Endothelial cell (in vitro differentiated cells): ENCODE data around the gene PPP1R27. TPM values are rescaled to one million over a fixed set of nuclear protein-coding genes. Genes with fewer than 3 reads are reported as not detected.

Experiments used
- DNase-seq: peaks from one replicate; pipeline ENCODE4 v3.0.0; 2021; ENCODE audit warnings: low spot score
- H3K27ac Mint-ChIP-seq: one replicate; pipeline ENCODE4 v1.8.0; 2021; ENCODE audit warnings: mixed read lengths, inconsistent platforms; ENCODE audit not compliant: unreplicated experiment
- H3K27me3 Mint-ChIP-seq: one replicate; pipeline ENCODE4 v1.8.0; 2021; ENCODE audit warnings: mild to moderate bottlenecking, moderate library complexity, mixed read lengths, inconsistent platforms; ENCODE audit not compliant: unreplicated experiment
- H3K36me3 Mint-ChIP-seq: one replicate; pipeline ENCODE4 v1.8.0; 2021; ENCODE audit warnings: mild to moderate bottlenecking, low read depth, mixed read lengths, inconsistent platforms; ENCODE audit not compliant: unreplicated experiment
- H3K4me1 Mint-ChIP-seq: one replicate; pipeline ENCODE4 v1.8.0; 2021; ENCODE audit warnings: mild to moderate bottlenecking, mixed read lengths, inconsistent platforms; ENCODE audit not compliant: unreplicated experiment
- H3K4me3 Mint-ChIP-seq: one replicate; pipeline ENCODE4 v1.8.0; 2021; ENCODE audit warnings: mild to moderate bottlenecking, mixed read lengths, inconsistent platforms; ENCODE audit not compliant: unreplicated experiment
- H3K9me3 Mint-ChIP-seq: one replicate; pipeline ENCODE4 v1.8.0; 2021; ENCODE audit warnings: mixed read lengths, inconsistent platforms; ENCODE audit not compliant: unreplicated experiment
- total RNA-seq: library from RNA; stranded (reverse); fragmentation: NEBNext Ultra II Directional; extraction: Animal tissue kit (Norgen Biotek cat#: 25700); gene quantifications from one replicate; pipeline ENCODE4 v1.2.1, GENCODE V29; 2021; ENCODE audit not compliant: unreplicated experiment
- TF ChIP-seq, protein P1 (sequence below): fragments of 200-600 bp; sonication (generic); IDR thresholded peaks from one replicate; pipeline ENCODE4 v1.5.0; 2021; ENCODE audit warnings: antibody characterized with exemption; ENCODE audit not compliant: unreplicated experiment

Gene PPP1R27
- total RNA-seq, 1 donor from 2014 or later, result not detected

- H3K4me1 Mint-ChIP-seq, result no peaks in the 10 kb centered on the region
- H3K27me3 Mint-ChIP-seq, result peaks cover 11% of the 10 kb centered on the region
- H3K9me3 Mint-ChIP-seq, result no peaks in the 10 kb centered on the region
- peaks cover 8% of the 10 kb centered on the region for H3K36me3 Mint-ChIP-seq
- TF ChIP-seq, protein P1, sequence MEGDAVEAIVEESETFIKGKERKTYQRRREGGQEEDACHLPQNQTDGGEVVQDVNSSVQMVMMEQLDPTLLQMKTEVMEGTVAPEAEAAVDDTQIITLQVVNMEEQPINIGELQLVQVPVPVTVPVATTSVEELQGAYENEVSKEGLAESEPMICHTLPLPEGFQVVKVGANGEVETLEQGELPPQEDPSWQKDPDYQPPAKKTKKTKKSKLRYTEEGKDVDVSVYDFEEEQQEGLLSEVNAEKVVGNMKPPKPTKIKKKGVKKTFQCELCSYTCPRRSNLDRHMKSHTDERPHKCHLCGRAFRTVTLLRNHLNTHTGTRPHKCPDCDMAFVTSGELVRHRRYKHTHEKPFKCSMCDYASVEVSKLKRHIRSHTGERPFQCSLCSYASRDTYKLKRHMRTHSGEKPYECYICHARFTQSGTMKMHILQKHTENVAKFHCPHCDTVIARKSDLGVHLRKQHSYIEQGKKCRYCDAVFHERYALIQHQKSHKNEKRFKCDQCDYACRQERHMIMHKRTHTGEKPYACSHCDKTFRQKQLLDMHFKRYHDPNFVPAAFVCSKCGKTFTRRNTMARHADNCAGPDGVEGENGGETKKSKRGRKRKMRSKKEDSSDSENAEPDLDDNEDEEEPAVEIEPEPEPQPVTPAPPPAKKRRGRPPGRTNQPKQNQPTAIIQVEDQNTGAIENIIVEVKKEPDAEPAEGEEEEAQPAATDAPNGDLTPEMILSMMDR, result no peak
- peak overlapping the region; percentile 56 for H3K4me3 Mint-ChIP-seq
- peak overlapping the region; percentile 80 for H3K27ac Mint-ChIP-seq
- DNase-seq, result no peak
These were observed 25.3 kb downstream of the PPP1R27 start for GRCh38 chr17:81809556-81809998.

DNA sequence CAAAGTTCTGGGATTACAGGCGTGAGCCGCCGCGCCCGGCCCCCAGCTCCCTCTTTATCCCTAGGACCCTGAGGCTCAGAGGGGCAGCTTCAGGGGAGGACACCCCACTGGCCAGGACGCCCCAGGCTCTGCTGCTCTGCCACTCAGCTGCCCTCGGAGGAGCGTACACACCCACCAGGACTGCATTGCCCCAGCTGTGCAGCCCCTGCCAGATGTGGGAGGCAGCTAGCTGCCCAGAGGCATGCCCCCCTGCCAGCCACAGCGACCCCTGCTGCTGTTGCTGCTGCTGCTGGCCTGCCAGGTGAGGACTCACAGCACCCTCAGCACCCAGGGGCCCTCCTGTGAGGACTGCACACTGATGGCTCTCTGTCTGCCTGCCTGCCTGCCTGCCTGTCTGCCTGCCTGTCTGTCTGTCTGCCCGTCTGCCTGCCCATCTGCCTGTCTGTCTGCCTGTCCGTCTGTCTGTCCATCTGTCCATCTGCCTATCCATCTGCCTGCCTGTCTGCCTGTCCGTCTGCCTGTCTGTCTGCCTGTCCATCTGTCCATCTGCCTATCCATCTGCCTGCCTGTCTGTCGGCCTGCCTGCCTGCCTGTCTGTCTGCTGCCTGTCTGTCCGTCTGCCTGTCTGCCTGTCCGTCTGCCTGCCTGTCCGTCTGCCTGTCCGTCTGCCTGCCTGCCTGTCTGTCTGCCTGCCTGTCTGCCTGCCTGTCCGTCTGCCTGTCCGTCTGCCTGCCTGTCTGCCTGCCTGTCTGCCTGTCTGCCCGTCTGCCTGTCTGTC is 25.9 kb downstream of the PPP1R27 start:
- peaks cover 8% of the 10 kb centered on the region for H3K36me3 Mint-ChIP-seq
- peak overlapping the region; percentile 56 for H3K4me3 Mint-ChIP-seq
- H3K4me1 Mint-ChIP-seq, result no peaks in the 10 kb centered on the region

GRCh38 chr17:81807839-81808238 is 27.0 kb downstream of the PPP1R27 start:
- Mint-ChIP-seq H3K27me3 (peaks cover 12% of the 10 kb centered on the region), H3K27ac (no peak overlapping the region), H3K36me3 (peaks cover 8% of the 10 kb centered on the region), H3K9me3 (no peaks in the 10 kb centered on the region), H3K4me1 (no peaks in the 10 kb centered on the region), H3K4me3 (no peak overlapping the region)
- no peak for DNase-seq
- TF ChIP-seq, protein P1, result no peak

More for the DNA sequence above, 25.9 kb downstream of the PPP1R27 start:
- TF ChIP-seq, protein P1, result no peak
- H3K27ac Mint-ChIP-seq, result peak overlapping the region; percentile 80
- peaks cover 11% of the 10 kb centered on the region for H3K27me3 Mint-ChIP-seq
- DNase-seq, result no peak
- H3K9me3 Mint-ChIP-seq, result no peaks in the 10 kb centered on the region

DNA sequence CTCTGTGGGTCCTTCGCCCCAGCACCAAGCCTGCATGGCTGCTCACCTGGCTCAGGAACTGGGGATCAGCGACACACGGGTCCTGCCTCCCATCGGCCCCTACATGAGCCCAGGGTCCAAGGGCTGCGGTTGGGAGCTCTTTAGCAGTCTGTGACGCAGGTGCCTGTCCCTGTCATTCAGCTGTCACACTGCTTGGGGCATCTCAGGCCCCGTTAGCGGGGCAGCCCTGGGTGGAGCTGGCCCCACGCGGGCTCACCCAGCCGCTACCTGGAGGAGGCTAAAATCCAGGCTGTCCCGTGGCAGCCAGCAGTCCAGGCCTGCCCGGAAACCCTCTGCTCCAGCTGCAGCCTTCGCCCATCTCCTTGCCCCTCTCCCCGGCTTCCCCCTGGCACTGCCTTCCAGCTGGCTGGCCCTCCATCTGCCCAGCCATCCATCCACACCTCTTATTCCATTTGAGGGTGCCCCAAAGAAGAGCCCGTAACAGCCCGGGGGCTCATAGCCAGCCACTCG is 27.6 kb downstream of the PPP1R27 start:
- no peaks in the 10 kb centered on the region for H3K4me1 Mint-ChIP-seq
- H3K27ac Mint-ChIP-seq, result no peak overlapping the region
- H3K4me3 Mint-ChIP-seq, result no peak overlapping the region
- H3K36me3 Mint-ChIP-seq, result peaks cover 8% of the 10 kb centered on the region
- no peaks in the 10 kb centered on the region for H3K9me3 Mint-ChIP-seq
- TF ChIP-seq, protein P1, result no peak
- H3K27me3 Mint-ChIP-seq, result peaks cover 15% of the 10 kb centered on the region
- no peak for DNase-seq
